ENCODE measurements around the gene MGP.

The MGP gene

GRCh38 chr12:14833952-14834351, 51.7 kb downstream of the MGP start:
- Histone ChIP-seq H3K36me3 (ENCODE audit: control insufficient read depth, insufficient read depth, low read length) (no peaks in the 10 kb centered on the region), H3K9me3 (ENCODE audit: control insufficient read depth, low read length) (no peaks in the 10 kb centered on the region), H3K27me3 (replicated peaks; ENCODE audit: control insufficient read depth, insufficient read depth, low read length, poor library complexity, severe bottlenecking) (no peaks in the 10 kb centered on the region), H3K4me1 (ENCODE audit: control insufficient read depth, insufficient read depth, low read length, poor library complexity, severe bottlenecking) (no peaks in the 10 kb centered on the region), H3K4me3 (ENCODE audit: insufficient read depth, low read depth, low read length, poor library complexity, severe bottlenecking) (no peak overlapping the region), H3K27ac (ENCODE audit: insufficient read depth, low read length, poor library complexity, severe bottlenecking) (no peak overlapping the region)
- no peak for DNase-seq

- no peaks in the 10 kb centered on the region for H3K4me1 ChIP-seq (ENCODE audit: control insufficient read depth, insufficient read depth, low read length, poor library complexity, severe bottlenecking)
- no peaks in the 10 kb centered on the region for H3K27me3 ChIP-seq (replicated peaks; ENCODE audit: control insufficient read depth, insufficient read depth, low read length, poor library complexity, severe bottlenecking)
- no peak overlapping the region for H3K4me3 ChIP-seq (ENCODE audit: insufficient read depth, low read depth, low read length, poor library complexity, severe bottlenecking)
These were observed 52.3 kb downstream of the MGP start for GRCh38 chr12:14833336-14833735.

More at GRCh38 chr12:14833336-14833735, 52.3 kb downstream of the MGP start:
- Histone ChIP-seq H3K9me3 (ENCODE audit: control insufficient read depth, low read length) (no peaks in the 10 kb centered on the region), H3K27ac (ENCODE audit: insufficient read depth, low read length, poor library complexity, severe bottlenecking) (no peak overlapping the region), H3K36me3 (ENCODE audit: control insufficient read depth, insufficient read depth, low read length) (no peaks in the 10 kb centered on the region)
- DNase-seq: no peak

Measured in effector memory CD4-positive, alpha-beta T cell (primary cell).